Upper lobe of left lung (tissue), 4 donors: ENCODE data around the gene FAM20B.
"Not testable (repeated sequence)": the region's sequence is repeated elsewhere in the genome, so short reads cannot be mapped to it uniquely, and the experiment has no call there.

Experiments used
- EP300 ChIP-seq, 4 donors: sonication (generic); formaldehyde crosslinking; IDR thresholded peaks; one replicate each; pipeline ENCODE4 v1.5.1; 2017; ENCODE audit warnings: antibody characterized with exemption in 4 of 4, control low read depth in 2 of 4
- POLR2A ChIP-seq, 4 donors: fragments of 450-650 bp; IDR thresholded peaks; one replicate each; pipeline ENCODE4 v1.5.1; 2016 to 2017; ENCODE audit warnings: antibody characterized with exemption in 4 of 4, mild to moderate bottlenecking in 2 of 4
- POLR2AphosphoS5 ChIP-seq, 2 donors: sonication (generic); formaldehyde crosslinking; IDR thresholded peaks; one replicate each; pipeline ENCODE4 v1.5.1; 2017; ENCODE audit warnings: antibody characterized with exemption in 2 of 2
- TF ChIP-seq, protein P1 (sequence below), 6 experiments: fragments of 450-650 bp in 4 of 6; fragments of 200-600 bp in 2 of 6; sonication (generic) in 2 of 6; IDR thresholded peaks; one replicate each; pipeline ENCODE4 v1.5.1; 2016 to 2019; ENCODE audit warnings: antibody characterized with exemption in 6 of 6

DNA sequence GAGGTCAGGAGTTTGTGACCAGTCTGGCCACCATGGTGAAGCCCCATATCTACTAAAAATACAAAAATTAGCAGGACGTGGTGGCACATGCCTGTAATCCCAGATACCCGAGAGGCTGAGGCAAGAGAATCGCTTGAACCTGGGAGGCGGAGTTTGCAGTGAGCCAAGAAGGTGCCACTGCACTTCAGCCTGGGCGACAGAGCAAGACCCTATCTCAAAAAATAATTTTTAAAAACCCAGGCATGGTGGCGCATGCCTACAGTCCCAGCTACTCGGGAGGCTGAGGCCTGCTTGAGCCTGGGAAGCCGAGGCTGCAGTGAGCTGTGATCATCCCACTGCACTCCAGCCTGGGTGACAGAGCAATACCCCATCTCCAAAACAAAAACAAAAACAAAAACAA lies 23.6 kb upstream of the FAM20B start:
- TF ChIP-seq POLR2AphosphoS5, POLR2A, EP300 (IDR thresholded peaks at IDR 0.05): not testable (repeated sequence)
- TF ChIP-seq, protein P1, sequence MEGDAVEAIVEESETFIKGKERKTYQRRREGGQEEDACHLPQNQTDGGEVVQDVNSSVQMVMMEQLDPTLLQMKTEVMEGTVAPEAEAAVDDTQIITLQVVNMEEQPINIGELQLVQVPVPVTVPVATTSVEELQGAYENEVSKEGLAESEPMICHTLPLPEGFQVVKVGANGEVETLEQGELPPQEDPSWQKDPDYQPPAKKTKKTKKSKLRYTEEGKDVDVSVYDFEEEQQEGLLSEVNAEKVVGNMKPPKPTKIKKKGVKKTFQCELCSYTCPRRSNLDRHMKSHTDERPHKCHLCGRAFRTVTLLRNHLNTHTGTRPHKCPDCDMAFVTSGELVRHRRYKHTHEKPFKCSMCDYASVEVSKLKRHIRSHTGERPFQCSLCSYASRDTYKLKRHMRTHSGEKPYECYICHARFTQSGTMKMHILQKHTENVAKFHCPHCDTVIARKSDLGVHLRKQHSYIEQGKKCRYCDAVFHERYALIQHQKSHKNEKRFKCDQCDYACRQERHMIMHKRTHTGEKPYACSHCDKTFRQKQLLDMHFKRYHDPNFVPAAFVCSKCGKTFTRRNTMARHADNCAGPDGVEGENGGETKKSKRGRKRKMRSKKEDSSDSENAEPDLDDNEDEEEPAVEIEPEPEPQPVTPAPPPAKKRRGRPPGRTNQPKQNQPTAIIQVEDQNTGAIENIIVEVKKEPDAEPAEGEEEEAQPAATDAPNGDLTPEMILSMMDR (IDR thresholded peaks at IDR 0.05) = not testable (repeated sequence)
